Left lung (tissue), 10 donors: ENCODE data around the gene SORCS3. TPM values are rescaled to one million over a fixed set of nuclear protein-coding genes. Genes with fewer than 3 reads are reported as not detected.

Source experiments
- ATAC-seq: fragments of 200-7000 bp; cut with Tn5 transposase; one replicate; pipeline ENCODE4 v1.9.1; 2020; ENCODE audit warnings: moderate library complexity
- DNase-seq, 4 donors: peaks; one replicate each; pipeline ENCODE4 v3.0.0-alpha.2; 2013 to 2020
- H3K27ac ChIP-seq, 2 donors: fragments of 200-600 bp; sonication (generic) in 1 of 2; one replicate each; pipeline versions ENCODE4 v1.5.0 to v1.8.0; 2020 to 2021
- H3K27me3 ChIP-seq, 2 donors: fragments of 200-600 bp; sonication (generic) in 1 of 2; one replicate each; pipeline versions ENCODE4 v1.5.0 to v1.8.0; 2020 to 2021
- H3K36me3 ChIP-seq, 2 donors: fragments of 200-600 bp; sonication (generic) in 1 of 2; one replicate each; pipeline versions ENCODE4 v1.5.0 to v1.8.0; 2020 to 2021
- H3K4me1 ChIP-seq, 2 donors: fragments of 200-600 bp; one replicate each; pipeline ENCODE4 v1.8.0; 2021
- H3K4me3 ChIP-seq, 2 donors: fragments of 200-600 bp; sonication (generic) in 1 of 2; one replicate each; pipeline versions ENCODE4 v1.5.0 to v1.8.0; 2020 to 2021; ENCODE audit warnings: mild to moderate bottlenecking in 1 of 2
- H3K9me3 ChIP-seq, 2 donors: fragments of 200-600 bp; sonication (generic) in 1 of 2; one replicate each; pipeline versions ENCODE4 v1.5.0 to v1.8.0; 2020 to 2021
- intact Hi-C, 2 donors: fragments of 100-400 bp; cut with DNase I; formaldehyde crosslinking; loops; one replicate each; pipeline versions ENCODE4 v1.11.2 to v1.14.2; 2022
- polyA plus RNA-seq, 6 donors: library from polyadenylated mRNA; unstranded; fragments of 120-200 nt; gene quantifications; one replicate each; pipeline ENCODE4 v1.2.1, GENCODE V29; 2013; ENCODE audit not compliant: insufficient read length in 6 of 6
- total RNA-seq, 2 donors: library from RNA; stranded (reverse); fragmentation: NEBNext Ultra II Directional; extraction: Animal tissue kit (Norgen Biotek cat#: 25700); gene quantifications; one replicate each; pipeline ENCODE4 v1.2.1, GENCODE V29; 2021
- TF ChIP-seq, protein P1 (sequence below), 2 donors: fragments of 200-600 bp; sonication (generic) in 1 of 2; IDR thresholded peaks; one replicate each; pipeline versions ENCODE4 v1.5.0 to v1.8.0; 2021; ENCODE audit warnings: antibody characterized with exemption in 2 of 2
- donor health status: DM: no; HTN: yes; CAD: no.
- donor health status: DM: no; HTN: no; CAD: no.

SORCS3 gene
- total and polyA plus RNA-seq, 8 donors, result 0.05 to 0.24 (median 0.06) TPM; not detected in 2

DNA sequence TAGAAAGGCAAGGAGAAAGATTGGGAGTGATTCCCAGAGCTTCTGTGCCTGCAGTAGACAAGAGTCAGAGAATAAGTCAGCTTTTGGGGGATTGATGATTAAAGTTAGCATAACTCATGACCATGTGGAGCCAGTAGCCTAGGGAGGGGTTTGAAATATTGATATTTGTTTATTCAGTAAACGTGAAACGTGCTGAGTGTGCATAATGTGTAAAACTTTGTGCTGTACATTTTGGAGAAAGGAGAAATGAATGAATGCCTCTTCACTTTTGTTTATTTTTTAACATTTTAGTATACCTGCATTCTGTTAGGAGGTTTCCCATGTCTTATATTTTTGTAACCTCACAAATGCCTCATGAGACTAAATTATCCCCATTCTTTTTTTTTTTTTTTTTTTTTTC is 272.3 kb downstream of the SORCS3 start:
- intact Hi-C loops, result no loop called here
- no peak overlapping the region for H3K27ac ChIP-seq
- DNase-seq (no peak), ATAC-seq (no peak)
- no peaks in the 10 kb centered on the region for H3K9me3 ChIP-seq
- H3K36me3 ChIP-seq, result no peaks in the 10 kb centered on the region
- TF ChIP-seq, protein P1, sequence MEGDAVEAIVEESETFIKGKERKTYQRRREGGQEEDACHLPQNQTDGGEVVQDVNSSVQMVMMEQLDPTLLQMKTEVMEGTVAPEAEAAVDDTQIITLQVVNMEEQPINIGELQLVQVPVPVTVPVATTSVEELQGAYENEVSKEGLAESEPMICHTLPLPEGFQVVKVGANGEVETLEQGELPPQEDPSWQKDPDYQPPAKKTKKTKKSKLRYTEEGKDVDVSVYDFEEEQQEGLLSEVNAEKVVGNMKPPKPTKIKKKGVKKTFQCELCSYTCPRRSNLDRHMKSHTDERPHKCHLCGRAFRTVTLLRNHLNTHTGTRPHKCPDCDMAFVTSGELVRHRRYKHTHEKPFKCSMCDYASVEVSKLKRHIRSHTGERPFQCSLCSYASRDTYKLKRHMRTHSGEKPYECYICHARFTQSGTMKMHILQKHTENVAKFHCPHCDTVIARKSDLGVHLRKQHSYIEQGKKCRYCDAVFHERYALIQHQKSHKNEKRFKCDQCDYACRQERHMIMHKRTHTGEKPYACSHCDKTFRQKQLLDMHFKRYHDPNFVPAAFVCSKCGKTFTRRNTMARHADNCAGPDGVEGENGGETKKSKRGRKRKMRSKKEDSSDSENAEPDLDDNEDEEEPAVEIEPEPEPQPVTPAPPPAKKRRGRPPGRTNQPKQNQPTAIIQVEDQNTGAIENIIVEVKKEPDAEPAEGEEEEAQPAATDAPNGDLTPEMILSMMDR (IDR thresholded peaks at IDR 0.05), result no peak
- H3K27me3 ChIP-seq, result no peaks in the 10 kb centered on the region
- no peak overlapping the region for H3K4me3 ChIP-seq
- H3K4me1 ChIP-seq, result no peaks in the 10 kb centered on the region

DNA sequence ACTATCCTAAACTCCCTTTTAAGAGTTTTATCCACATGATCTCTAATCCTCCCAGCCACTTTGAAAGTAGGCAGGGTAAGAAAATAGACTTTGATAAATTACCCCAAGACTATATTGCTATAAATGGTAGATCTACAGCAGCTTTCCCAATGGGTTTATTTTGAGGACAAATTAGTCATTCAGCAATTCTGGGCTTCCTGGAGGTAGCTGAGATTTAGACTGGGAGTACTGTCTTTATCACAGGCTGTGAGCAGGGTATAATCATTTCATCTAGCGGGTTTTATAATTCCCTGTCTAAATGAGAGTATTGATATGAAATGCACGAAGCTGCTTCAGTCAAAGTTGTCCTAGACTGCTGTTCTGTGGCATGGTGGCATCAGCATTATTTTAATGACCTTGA is 279.4 kb downstream of the SORCS3 start:
- no peaks in the 10 kb centered on the region for H3K9me3 ChIP-seq
- no peaks in the 10 kb centered on the region for H3K27me3 ChIP-seq
- intact Hi-C loops, result no loop called here
- no peaks in the 10 kb centered on the region for H3K36me3 ChIP-seq
- DNase-seq (no peak), ATAC-seq (no peak)
- H3K4me3 ChIP-seq, result no peak overlapping the region
- no peaks in the 10 kb centered on the region for H3K4me1 ChIP-seq
- TF ChIP-seq, protein P1 (IDR thresholded peaks at IDR 0.05), result no peak
- H3K27ac ChIP-seq, result no peak overlapping the region

DNA sequence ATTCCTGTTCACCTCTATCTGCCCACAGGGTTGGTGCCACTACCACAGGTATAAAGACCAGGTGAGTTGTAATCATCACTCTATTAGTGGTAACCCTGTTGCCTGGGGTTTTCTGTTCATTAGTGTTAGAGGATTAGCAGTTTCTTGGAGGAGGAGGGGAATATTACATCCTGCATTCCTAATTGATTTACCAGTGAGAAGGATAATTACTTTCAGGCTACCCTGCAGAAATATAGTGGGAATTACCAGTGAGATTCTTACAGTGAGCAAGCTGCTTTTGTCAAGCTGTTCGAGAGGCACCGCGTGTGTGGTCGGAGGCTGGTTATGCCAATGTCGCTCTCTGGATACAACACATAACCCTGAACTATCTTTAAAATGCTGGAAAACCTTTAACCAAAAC is 280.7 kb downstream of the SORCS3 start:
- DNase-seq, result no peak
- Histone ChIP-seq H3K27me3 (no peaks in the 10 kb centered on the region), H3K9me3 (no peaks in the 10 kb centered on the region), H3K36me3 (no peaks in the 10 kb centered on the region), H3K4me1 (no peaks in the 10 kb centered on the region), H3K27ac (no peak overlapping the region), H3K4me3 (no peak overlapping the region)
- TF ChIP-seq, protein P1 (IDR thresholded peaks at IDR 0.05), result no peak
- intact Hi-C loops, result no loop called here
- no peak for ATAC-seq

DNA sequence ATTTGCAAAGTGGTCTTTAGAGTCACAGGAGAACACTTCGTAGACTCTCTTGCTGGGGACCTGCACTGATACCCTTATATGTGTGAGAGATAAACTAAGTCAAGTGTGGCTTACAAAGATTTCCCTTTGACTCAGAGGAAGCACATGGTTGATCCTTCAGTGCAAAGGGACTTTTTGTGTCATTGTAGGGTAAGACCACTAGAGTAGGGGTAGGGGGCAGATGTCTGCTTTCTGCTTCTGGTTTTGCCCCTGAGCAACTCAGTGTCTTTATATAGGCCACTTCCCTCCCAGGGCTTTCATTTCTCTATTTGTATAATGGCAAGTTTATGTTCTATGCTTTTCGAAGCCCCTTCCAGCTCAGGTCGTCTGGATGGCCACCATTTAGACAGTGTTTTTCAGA is 281.7 kb downstream of the SORCS3 start:
- Histone ChIP-seq H3K36me3 (no peaks in the 10 kb centered on the region), H3K4me1 (no peaks in the 10 kb centered on the region), H3K27ac (no peak overlapping the region), H3K27me3 (no peaks in the 10 kb centered on the region), H3K9me3 (no peaks in the 10 kb centered on the region), H3K4me3 (no peak overlapping the region)
- ATAC-seq, result no peak
- TF ChIP-seq, protein P1 (IDR thresholded peaks at IDR 0.05), result no peak
- intact Hi-C loops, result no loop called here
- DNase-seq, result no peak

DNA sequence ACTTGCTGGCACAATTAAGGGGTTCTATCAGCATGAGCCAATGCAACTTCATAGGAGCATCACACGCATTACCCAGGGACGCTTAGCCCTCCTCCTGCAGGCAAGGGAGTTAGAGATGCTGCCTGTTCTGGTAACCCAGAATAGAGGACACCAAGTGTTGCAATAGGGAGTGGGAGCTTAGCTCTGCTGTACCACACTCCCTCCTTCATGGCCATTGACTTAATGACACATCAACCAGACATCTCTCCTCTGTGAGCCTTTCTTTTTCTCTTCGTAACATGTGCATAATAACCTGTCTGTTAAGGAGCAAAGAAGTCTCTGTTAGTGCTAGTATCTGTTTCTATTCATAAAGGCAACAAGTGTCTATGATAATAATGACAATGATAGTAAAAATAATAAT is 282.4 kb downstream of the SORCS3 start:
- Histone ChIP-seq H3K36me3 (no peaks in the 10 kb centered on the region), H3K27ac (no peak overlapping the region), H3K4me1 (no peaks in the 10 kb centered on the region), H3K4me3 (no peak overlapping the region), H3K9me3 (no peaks in the 10 kb centered on the region), H3K27me3 (no peaks in the 10 kb centered on the region)
- TF ChIP-seq, protein P1 (IDR thresholded peaks at IDR 0.05), result no peak
- DNase-seq (no peak), ATAC-seq (no peak)
- intact Hi-C loops, result no loop called here
